K562 (cell line): ENCODE measurements around the gene OBSL1. TPM values are rescaled to one million over a fixed set of nuclear protein-coding genes. Genes with fewer than 3 reads are reported as not detected.

Experiments used
- ATAC-seq: fragments of 200-7000 bp; cut with Tn5 transposase; 3 replicates; pipeline ENCODE4 v1.9.1; 2020; ENCODE audit warnings: moderate library complexity
- BruUV-seq: library from RNA; stranded (reverse); fragments of 400-500 nt; replicated peaks from 2 replicates; lab custom pipeline; 2021; lab: Mats Ljungman, UMichigan
- CTCF ChIA-PET: fragments of 300-600 bp; formaldehyde crosslinking; extraction: SDS; loops from one replicate; lab custom pipeline; 2021; ENCODE audit warnings: low intra/inter-chr PET ratio; lab: Yijun Ruan, JAX
- POLR2A ChIA-PET: fragments of 300-600, 350-650 bp; sonication (Branson Sonifier 250); formaldehyde crosslinking; extraction: SDS; loops from one replicate; lab custom pipeline; 2021; ENCODE audit warnings: antibody characterized with exemption, inconsistent platforms; lab: Yijun Ruan, JAX
- DNase-seq, 4 experiments: peaks; one replicate each; pipeline versions ENCODE4 v3.0.0 to v3.0.0-alpha.2; 2011 to 2018; ENCODE audit warnings: low spot score in 3 of 4, mixed read lengths in 3 of 4; ENCODE audit errors: extremely low read depth in 1 of 4
- FAIRE-seq: peaks from 2 replicates; lab custom pipeline; 2011; peaks lifted over from hg19 to GRCh38; lab: Jason Lieb, UNC
- H2AFZ ChIP-seq: 2 replicates; pipeline ENCODE4 v1.6.0; 2011; ENCODE audit warnings: low read depth, low read length, control low read depth, inconsistent platforms
- H3K27ac ChIP-seq: fragments of 200-600 bp; 3 replicates; pipeline ENCODE4 v1.8.0; 2011; ENCODE audit warnings: low read depth, mild to moderate bottlenecking, control low read depth, inconsistent platforms, low read length, moderate library complexity, mixed read lengths; ENCODE audit errors: extremely low read depth
- H3K27me3 ChIP-seq, 2 experiments: fragments of 300-600 bp in 1 of 2; 2 replicates in 1 of 2; 3 replicates in 1 of 2; pipeline versions ENCODE4 v1.6.0 to v1.8.0; 2011; ENCODE audit warnings: inconsistent platforms in 2 of 2, low read length in 2 of 2, mild to moderate bottlenecking in 1 of 2, mixed read lengths in 1 of 2, moderate library complexity in 1 of 2; ENCODE audit not compliant: control insufficient read depth in 2 of 2, insufficient read depth in 2 of 2
- H3K36me3 ChIP-seq: fragments of 300-600 bp; 3 replicates; pipeline ENCODE4 v1.8.0; 2011; ENCODE audit warnings: mild to moderate bottlenecking, low read length, inconsistent platforms; ENCODE audit not compliant: control insufficient read depth, insufficient read depth
- H3K4me1 ChIP-seq, 2 experiments: fragments of 200-600 bp in 1 of 2; replicated peaks in 1 of 2; 2 replicates in 1 of 2; 3 replicates in 1 of 2; pipeline versions ENCODE4 v1.5.1 to v1.8.0; 2011; ENCODE audit warnings: inconsistent platforms in 2 of 2, low read length in 2 of 2, mild to moderate bottlenecking in 1 of 2, mixed read lengths in 1 of 2, moderate library complexity in 1 of 2; ENCODE audit not compliant: control insufficient read depth in 2 of 2, insufficient read depth in 2 of 2
- H3K4me2 ChIP-seq: 2 replicates; pipeline ENCODE4 v1.6.1; 2011; ENCODE audit warnings: low read length, control low read depth, inconsistent platforms, mixed read lengths; ENCODE audit not compliant: insufficient read depth
- H3K4me3 ChIP-seq: fragments of 200-600 bp; sonication (generic), shearing (Covaris generic); 2 replicates; pipeline ENCODE4 v1.5.1; 2016; ENCODE audit warnings: control low read depth, inconsistent platforms
- H3K79me2 ChIP-seq: fragments of 200-600 bp; 3 replicates; pipeline ENCODE4 v1.8.0; 2011; ENCODE audit warnings: low read length, inconsistent platforms; ENCODE audit not compliant: control insufficient read depth, insufficient read depth
- H3K9ac ChIP-seq, 2 experiments: 2 replicates each; pipeline versions ENCODE4 v1.6.0 to v1.6.1; 2011; ENCODE audit warnings: low read depth in 2 of 2, low read length in 2 of 2, control low read depth in 1 of 2, inconsistent platforms in 1 of 2, mild to moderate bottlenecking in 1 of 2, mixed read lengths in 1 of 2; ENCODE audit not compliant: insufficient read depth in 1 of 2
- H3K9me1 ChIP-seq: one replicate; pipeline ENCODE4 v1.6.0; 2011; ENCODE audit warnings: inconsistent platforms, mild to moderate bottlenecking, low read length, moderate library complexity; ENCODE audit not compliant: control insufficient read depth, insufficient read depth
- H3K9me3 ChIP-seq: replicated peaks from 2 replicates; pipeline ENCODE4 v1.5.1; 2011; ENCODE audit warnings: low read depth, low read length, inconsistent platforms; ENCODE audit not compliant: control insufficient read depth, insufficient read depth
- H4K20me1 ChIP-seq: replicated peaks from 2 replicates; pipeline ENCODE4 v1.6.1; 2011; ENCODE audit warnings: low read length, inconsistent platforms, mixed read lengths; ENCODE audit not compliant: control insufficient read depth, insufficient read depth
- FOXM1 ChIP-seq, 2 experiments: fragments of 450-650 bp in 1 of 2; sonication (generic) in 1 of 2; formaldehyde crosslinking in 1 of 2; IDR thresholded peaks; 2 replicates each; pipeline versions ENCODE4 v1.6.1 to v1.9.0; 2017 to 2022; ENCODE audit warnings: low read depth in 2 of 2, mild to moderate bottlenecking in 2 of 2, missing genetic modification reagents in 1 of 2, moderate library complexity in 1 of 2
- GTF2E2 ChIP-seq: fragments of 200-800 bp; sonication (Bioruptor generic); IDR thresholded peaks from 2 replicates; pipeline ENCODE4 v1.6.1; 2016; ENCODE audit warnings: missing genetic modification characterization, missing compliant biosample characterization
- HNRNPH1 ChIP-seq: fragments of 200-400 bp; formaldehyde crosslinking; optimal IDR thresholded peaks from 2 replicates; pipeline ENCODE3; 2017; ENCODE audit warnings: low read depth, mild to moderate bottlenecking, low read length, moderate library complexity
- MECOM ChIP-seq: fragments of 250-450 bp; sonication (Bioruptor Pico); IDR thresholded peaks from 2 replicates; pipeline ENCODE4 v1.8.0; 2022; ENCODE audit warnings: inconsistent platforms
- NCOA1 ChIP-seq: fragments of 450-650 bp; IDR thresholded peaks from 2 replicates; pipeline ENCODE4 v1.6.1; 2016; ENCODE audit warnings: low read depth
- RBM14 ChIP-seq: fragments of 200-400 bp; formaldehyde crosslinking; IDR thresholded peaks from 2 replicates; pipeline ENCODE4 v1.6.1; 2018; ENCODE audit warnings: low read depth, mild to moderate bottlenecking, low read length, moderate library complexity, borderline replicate concordance; ENCODE audit not compliant: insufficient read depth
- SIRT6 ChIP-seq: IDR thresholded peaks from one replicate; pipeline ENCODE4 v1.6.1; 2012; ENCODE audit warnings: low read depth, mild to moderate bottlenecking, control low read depth, inconsistent platforms, low read length, moderate library complexity
- TEAD2 ChIP-seq: fragments of 450-650 bp; IDR thresholded peaks from 2 replicates; pipeline ENCODE4 v1.6.1; 2016; ENCODE audit warnings: missing genetic modification characterization, control low read depth, missing compliant biosample characterization
- ZFX ChIP-seq: sonication (generic); formaldehyde crosslinking; IDR thresholded peaks from 2 replicates; pipeline ENCODE4 v1.8.0; 2022; ENCODE audit warnings: mild to moderate bottlenecking, missing genetic modification reagents, moderate library complexity
- ZNF217 ChIP-seq: sonication (generic); formaldehyde crosslinking; IDR thresholded peaks from 2 replicates; pipeline ENCODE4 v1.8.0; 2022; ENCODE audit warnings: mild to moderate bottlenecking, missing genetic modification reagents
- ZNF24 ChIP-seq: fragments of 450-650 bp; IDR thresholded peaks from 2 replicates; pipeline ENCODE4 v1.6.1; 2016
- ZNF668 ChIP-seq: fragments of 250-450 bp; sonication (Bioruptor Pico); IDR thresholded peaks from 2 replicates; pipeline ENCODE4 v1.8.0; 2022; ENCODE audit warnings: mild to moderate bottlenecking, inconsistent platforms
- WGBS: fragments of 100-300 bp; shearing (Covaris generic); methylation state at CpG from one replicate; pipeline ENCODE4 v1.1.6; 2016; ENCODE audit warnings: low coverage, mixed read lengths; ENCODE audit not compliant: insufficient coverage; ENCODE audit errors: missing lambda C conversion rate; 5-methylcytosine and 5-hydroxymethylcytosine counted together
- in situ Hi-C: fragments of 300-500 bp; cut with MboI; formaldehyde crosslinking; loops from 4 replicates; pipeline ENCODE4 v1.15.0; 2018; ENCODE audit warnings: inconsistent platforms, mixed read lengths
- intact Hi-C: fragments of 100-400 bp; cut with micrococcal nuclease; formaldehyde crosslinking; loops from 2 replicates; pipeline ENCODE4 v1.14.2; 2022
- polyA plus RNA-seq, 8 experiments: library from polyadenylated mRNA; depleted of rRNA in 4 of 8; stranded (reverse) in 5 of 8; unstranded in 3 of 8; fragments of >200 nt; fragmentation: Nextera tagmentation in 2 of 8; fragmentation: Illumina TruSeq in 1 of 8; extraction: Ambion mirVana in 2 of 8; extraction: Trizol in 1 of 8; gene quantifications; 2 replicates each; pipeline versions ENCODE4 v1.2.1 to v1.2.3, GENCODE V29; 2011 to 2014; ENCODE audit warnings: inconsistent platforms in 1 of 8, missing spikeins in 1 of 8
- total RNA-seq, 7 experiments: library from RNA; depleted of rRNA in 6 of 7; stranded (reverse); fragments of >200 nt in 6 of 7; fragmentation: Illumina TruSeq in 2 of 7; extraction: Trizol in 2 of 7; gene quantifications; 2 replicates each; pipeline versions ENCODE4 v1.2.1 to v1.2.3, GENCODE V29; 2011 to 2021; ENCODE audit warnings: low replicate concordance in 1 of 7
- TF ChIP-seq, protein P1 (sequence below), 2 experiments: fragments of 450-650 bp in 1 of 2; sonication (generic) in 1 of 2; formaldehyde crosslinking in 1 of 2; IDR thresholded peaks; 2 replicates each; pipeline versions ENCODE4 v1.7.1 to v1.9.0; 2016 to 2022; ENCODE audit warnings: inconsistent platforms in 1 of 2, mild to moderate bottlenecking in 1 of 2, missing genetic modification reagents in 1 of 2

Gene OBSL1
- total and polyA plus RNA-seq, 9 of the 15 experiments (the other 6 are each of a cell fraction or from before 2014, with no cell fraction given): 1.2 to 26.6 (median 8.6) TPM

DNA sequence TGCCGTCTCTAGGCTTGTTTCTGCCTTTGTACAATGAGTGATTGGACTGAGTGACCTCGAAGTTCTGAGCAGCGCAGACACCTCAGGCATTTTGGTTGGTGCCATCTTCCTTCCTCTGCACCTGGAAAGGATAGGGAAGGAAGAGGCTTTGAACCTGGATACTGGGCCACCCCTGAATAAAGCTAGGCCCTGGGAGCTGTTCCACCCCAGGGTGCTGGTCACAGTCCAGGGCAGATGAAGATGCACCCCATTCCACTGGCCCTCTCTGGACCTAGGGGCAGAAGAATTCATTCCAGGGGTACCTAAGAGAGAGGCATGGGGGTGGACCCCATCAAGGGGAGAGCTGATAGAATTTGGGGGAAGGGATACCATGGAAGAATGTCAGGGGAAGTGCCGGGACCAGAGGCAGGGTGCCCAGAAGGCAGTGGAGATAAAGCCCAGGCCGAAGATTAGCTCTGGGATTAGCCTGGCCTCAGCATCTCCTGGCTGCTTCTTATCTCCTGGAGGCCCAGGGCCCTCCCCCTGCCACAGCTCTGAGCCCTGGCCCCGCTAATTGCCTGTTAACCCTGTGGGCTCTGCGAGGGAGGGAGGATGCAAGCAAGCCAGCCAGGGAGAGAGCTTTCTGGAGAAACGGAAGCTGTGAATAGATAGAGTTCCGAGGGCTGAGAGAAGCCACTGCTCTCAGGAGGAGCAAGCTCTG is 45.7 kb downstream of the OBSL1 start:
- Histone ChIP-seq H3K4me2 (peak overlapping the region; percentile 74), H2AFZ (no peak overlapping the region), H3K27ac (peak overlapping the region; percentile 71), H3K9me3 (no peaks in the 10 kb centered on the region), H3K27me3 (no peaks in the 10 kb centered on the region), H3K79me2 (peaks cover 79% of the 10 kb centered on the region), H3K4me3 (no peak overlapping the region; the same call in 1 of the 2 replicates), H3K9me1 (no peaks in the 10 kb centered on the region), H4K20me1 (no peaks in the 10 kb centered on the region), H3K4me1 (peaks cover 84 to 91% of the 10 kb centered on the region in 2 experiments), H3K9ac (peak overlapping the region; percentile 58 to 83), H3K36me3 (peaks cover 29% of the 10 kb centered on the region; the same call in 2 of the 3 replicates)
- CTCF ChIA-PET: no interaction called here
- DNase-seq: peak; percentile 68 to 93 (median 80)
- FAIRE-seq: peak; percentile 98
- intact Hi-C loops: loop anchor here (1.0 kb wide), 3 partner anchors 15 to 49 kb away; partner anchors contain the start of gene GMPPA
- POLR2A ChIA-PET: interaction anchor here (0.7 to 1.2 kb wide), 5 partner anchors 27 to 137 kb away, joined by 3 to 4 read pairs (median 3); partner anchors contain the start of gene GMPPA
- 2% methylated on average over 7 of the region's 9 CpGs for WGBS
- in situ Hi-C loops: loop anchor here (5.0 to 10.0 kb wide), 2 partner anchors 33 to 51 kb away; no protein-coding TSS in a partner anchor
- peak; percentile 76 for ATAC-seq
- no TSS peak for BruUV-seq
- TF ChIP-seq MECOM (peak; percentile 83), FOXM1 (IDR thresholded peaks at IDR 0.05; ENCODE audit: low read depth) (peak; percentile 72), FOXM1 (CRISPR knock-in tag; IDR thresholded peaks at IDR 0.05; ENCODE audit: low read depth) (no peak), ZNF217 (no peak), GTF2E2 (no peak), RBM14 (no peak), NCOA1 (no peak), ZFX (CRISPR knock-in tag) (peak; percentile 52), SIRT6 (no peak), TEAD2 (tag) (no peak), HNRNPH1 (no peak), ZNF668 (CRISPR knock-in tag) (no peak), ZNF24 (no peak)
- TF ChIP-seq, protein P1, sequence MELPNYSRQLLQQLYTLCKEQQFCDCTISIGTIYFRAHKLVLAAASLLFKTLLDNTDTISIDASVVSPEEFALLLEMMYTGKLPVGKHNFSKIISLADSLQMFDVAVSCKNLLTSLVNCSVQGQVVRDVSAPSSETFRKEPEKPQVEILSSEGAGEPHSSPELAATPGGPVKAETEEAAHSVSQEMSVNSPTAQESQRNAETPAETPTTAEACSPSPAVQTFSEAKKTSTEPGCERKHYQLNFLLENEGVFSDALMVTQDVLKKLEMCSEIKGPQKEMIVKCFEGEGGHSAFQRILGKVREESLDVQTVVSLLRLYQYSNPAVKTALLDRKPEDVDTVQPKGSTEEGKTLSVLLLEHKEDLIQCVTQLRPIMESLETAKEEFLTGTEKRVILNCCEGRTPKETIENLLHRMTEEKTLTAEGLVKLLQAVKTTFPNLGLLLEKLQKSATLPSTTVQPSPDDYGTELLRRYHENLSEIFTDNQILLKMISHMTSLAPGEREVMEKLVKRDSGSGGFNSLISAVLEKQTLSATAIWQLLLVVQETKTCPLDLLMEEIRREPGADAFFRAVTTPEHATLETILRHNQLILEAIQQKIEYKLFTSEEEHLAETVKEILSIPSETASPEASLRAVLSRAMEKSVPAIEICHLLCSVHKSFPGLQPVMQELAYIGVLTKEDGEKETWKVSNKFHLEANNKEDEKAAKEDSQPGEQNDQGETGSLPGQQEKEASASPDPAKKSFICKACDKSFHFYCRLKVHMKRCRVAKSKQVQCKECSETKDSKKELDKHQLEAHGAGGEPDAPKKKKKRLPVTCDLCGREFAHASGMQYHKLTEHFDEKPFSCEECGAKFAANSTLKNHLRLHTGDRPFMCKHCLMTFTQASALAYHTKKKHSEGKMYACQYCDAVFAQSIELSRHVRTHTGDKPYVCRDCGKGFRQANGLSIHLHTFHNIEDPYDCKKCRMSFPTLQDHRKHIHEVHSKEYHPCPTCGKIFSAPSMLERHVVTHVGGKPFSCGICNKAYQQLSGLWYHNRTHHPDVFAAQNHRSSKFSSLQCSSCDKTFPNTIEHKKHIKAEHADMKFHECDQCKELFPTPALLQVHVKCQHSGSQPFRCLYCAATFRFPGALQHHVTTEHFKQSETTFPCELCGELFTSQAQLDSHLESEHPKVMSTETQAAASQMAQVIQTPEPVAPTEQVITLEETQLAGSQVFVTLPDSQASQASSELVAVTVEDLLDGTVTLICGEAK (IDR thresholded peaks at IDR 0.05): no peak
- TF ChIP-seq, protein P1 (CRISPR knock-in tag; IDR thresholded peaks at IDR 0.05): no peak
